Muscle of leg (tissue), 11 donors: ENCODE data around the gene ANKRA2. TPM values are rescaled to one million over a fixed set of nuclear protein-coding genes. Genes with fewer than 3 reads are reported as not detected.
A peak's percentile ranks its signal among the peaks of the same experiment; 100 is the strongest.

Experiments used
- DNase-seq: peaks from one replicate; pipeline ENCODE4 v3.0.0; 2013
- H3K27ac ChIP-seq: one replicate; pipeline ENCODE4 v1.5.1; 2013; ENCODE audit warnings: mild to moderate bottlenecking, low read length, control low read depth
- H3K27me3 ChIP-seq: one replicate; pipeline ENCODE4 v1.6.1; 2013; ENCODE audit warnings: low read length; ENCODE audit not compliant: control insufficient read depth, insufficient read depth
- H3K36me3 ChIP-seq: one replicate; pipeline ENCODE4 v1.6.1; 2013; ENCODE audit warnings: low read length; ENCODE audit not compliant: control insufficient read depth, insufficient read depth
- H3K4me1 ChIP-seq: one replicate; pipeline ENCODE4 v1.6.1; 2013; ENCODE audit warnings: low read length; ENCODE audit not compliant: control insufficient read depth, insufficient read depth
- H3K4me3 ChIP-seq: one replicate; pipeline ENCODE4 v1.5.1; 2013; ENCODE audit warnings: low read length, control low read depth
- H3K9me3 ChIP-seq: replicated peaks from 2 replicates; pipeline ENCODE4 v1.6.1; 2013; ENCODE audit warnings: low read depth, low read length; ENCODE audit not compliant: control insufficient read depth
- WGBS: methylation state at CpG from one replicate; pipeline ENCODE4 v1.1.5; 2013; ENCODE audit warnings: missing lambda C conversion rate; ENCODE audit not compliant: insufficient coverage; 5-methylcytosine and 5-hydroxymethylcytosine counted together
- polyA plus RNA-seq, 8 donors: library from polyadenylated mRNA; unstranded; fragments of 120-200 nt; gene quantifications; one replicate each; pipeline versions ENCODE4 v1.2.1 to v1.2.3, GENCODE V29; 2013; ENCODE audit warnings: inconsistent platforms in 1 of 8, low replicate concordance in 1 of 8; ENCODE audit not compliant: insufficient read length in 8 of 8, insufficient read depth in 1 of 8
- total RNA-seq: library from RNA; stranded (reverse); fragments of 120-200 nt; gene quantifications from one replicate; pipeline ENCODE4 v1.2.4, GENCODE V29; 2013

ANKRA2 gene
- total and polyA plus RNA-seq, 9 donors: 19.2 to 32.8 (median 23.6) TPM

DNA sequence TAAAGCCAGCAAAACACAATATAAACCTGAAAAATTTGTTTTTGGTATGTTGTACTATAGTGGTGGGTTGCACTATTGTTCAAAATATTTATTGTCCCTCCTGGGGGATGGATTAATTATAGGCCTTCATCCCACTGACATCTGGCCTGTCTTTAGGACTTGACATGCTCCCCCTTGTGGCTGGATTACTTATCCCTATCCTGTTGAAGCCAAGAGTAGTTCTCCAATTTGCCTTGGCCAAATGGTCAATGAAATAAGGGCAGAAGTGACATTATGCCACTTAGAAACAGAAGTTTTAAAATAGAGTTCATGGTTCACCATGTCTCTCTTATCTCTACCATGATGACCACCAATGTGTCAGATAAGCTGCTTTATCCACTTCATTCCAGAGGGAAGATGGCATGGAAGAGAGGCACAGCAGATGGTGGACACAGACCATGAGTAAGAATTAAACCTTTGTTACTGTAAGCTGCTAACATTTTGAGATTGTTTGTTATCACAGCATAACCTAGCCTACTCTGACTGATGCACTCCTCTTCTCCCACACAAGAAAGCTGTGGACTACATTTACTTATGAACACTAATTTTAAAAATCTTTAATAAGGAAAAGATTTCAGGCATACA lies 31.4 kb upstream of the ANKRA2 start:
- H3K9me3 ChIP-seq: no peaks in the 10 kb centered on the region
- no peaks in the 10 kb centered on the region for H3K27me3 ChIP-seq
- H3K36me3 ChIP-seq: no peaks in the 10 kb centered on the region
- no peaks in the 10 kb centered on the region for H3K4me1 ChIP-seq
- no peak overlapping the region for H3K27ac ChIP-seq
- DNase-seq: no peak
- no peak overlapping the region for H3K4me3 ChIP-seq

DNA sequence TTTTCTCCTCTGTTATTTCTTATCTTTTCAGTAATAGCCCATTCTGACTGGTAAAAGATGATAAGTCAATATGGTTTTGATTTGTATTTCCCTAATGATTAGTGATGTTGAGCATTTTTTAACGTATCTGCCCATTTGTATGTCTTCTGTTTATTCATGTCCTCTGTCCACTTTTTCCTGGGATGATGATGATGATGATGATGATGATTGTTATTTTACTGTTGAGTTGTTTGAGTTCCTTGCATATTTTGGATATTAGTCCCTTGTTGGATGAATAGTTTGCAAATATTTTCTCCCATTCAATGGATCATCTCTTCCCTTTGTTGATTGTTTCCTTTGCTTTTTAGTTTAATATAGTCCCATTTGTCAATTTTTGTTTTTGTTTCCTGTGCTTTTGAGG lies 27.1 kb upstream of the ANKRA2 start:
- Histone ChIP-seq H3K36me3 (no peaks in the 10 kb centered on the region), H3K4me3 (no peak overlapping the region), H3K27me3 (no peaks in the 10 kb centered on the region), H3K27ac (no peak overlapping the region), H3K4me1 (no peaks in the 10 kb centered on the region), H3K9me3 (no peaks in the 10 kb centered on the region)
- no peak for DNase-seq
- no CpG with 5 or more reads among the region's 1 CpG for WGBS

DNA sequence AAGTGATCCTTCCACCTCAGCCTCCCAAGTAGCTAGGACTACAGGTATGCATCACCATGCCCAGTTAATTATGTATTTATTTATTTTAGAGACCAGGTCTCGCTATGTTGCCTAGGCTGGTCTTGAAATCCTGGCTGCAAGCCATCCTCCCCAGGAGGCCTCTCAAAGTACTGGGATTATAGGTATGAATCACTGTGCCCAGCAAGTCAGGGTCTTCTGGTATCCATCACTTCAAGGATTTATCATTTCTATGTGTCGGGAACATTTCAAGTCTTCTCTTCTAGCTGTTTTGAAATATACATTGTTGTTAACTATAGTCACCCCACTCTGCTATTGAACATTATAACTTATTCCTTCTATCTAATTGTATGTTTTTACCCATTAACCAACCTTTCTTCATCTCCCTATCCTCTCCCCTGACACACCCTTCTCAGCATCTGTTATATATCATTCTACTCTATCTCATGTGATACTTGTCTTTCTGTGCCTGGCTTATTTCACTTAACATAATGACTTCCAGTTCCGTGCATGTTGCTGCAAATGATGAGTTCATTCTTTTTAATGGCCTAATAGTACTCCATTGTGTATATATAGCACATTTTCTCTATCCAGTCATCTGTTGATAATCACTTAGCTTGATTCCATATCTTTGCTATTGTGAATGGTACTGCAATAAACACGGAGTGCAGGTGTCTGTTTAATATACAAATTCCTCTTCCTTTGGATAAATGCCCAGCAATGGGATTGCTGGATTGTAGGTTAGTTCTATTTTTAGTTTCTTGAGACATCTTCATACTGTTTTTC lies 26.5 kb upstream of the ANKRA2 start:
- no CpG with 5 or more reads among the region's 4 CpGs for WGBS
- H3K27ac ChIP-seq: no peak overlapping the region
- H3K36me3 ChIP-seq: no peaks in the 10 kb centered on the region
- no peaks in the 10 kb centered on the region for H3K27me3 ChIP-seq
- DNase-seq: peak; percentile 7
- H3K9me3 ChIP-seq: no peaks in the 10 kb centered on the region
- H3K4me3 ChIP-seq: no peak overlapping the region
- H3K4me1 ChIP-seq: no peaks in the 10 kb centered on the region

DNA sequence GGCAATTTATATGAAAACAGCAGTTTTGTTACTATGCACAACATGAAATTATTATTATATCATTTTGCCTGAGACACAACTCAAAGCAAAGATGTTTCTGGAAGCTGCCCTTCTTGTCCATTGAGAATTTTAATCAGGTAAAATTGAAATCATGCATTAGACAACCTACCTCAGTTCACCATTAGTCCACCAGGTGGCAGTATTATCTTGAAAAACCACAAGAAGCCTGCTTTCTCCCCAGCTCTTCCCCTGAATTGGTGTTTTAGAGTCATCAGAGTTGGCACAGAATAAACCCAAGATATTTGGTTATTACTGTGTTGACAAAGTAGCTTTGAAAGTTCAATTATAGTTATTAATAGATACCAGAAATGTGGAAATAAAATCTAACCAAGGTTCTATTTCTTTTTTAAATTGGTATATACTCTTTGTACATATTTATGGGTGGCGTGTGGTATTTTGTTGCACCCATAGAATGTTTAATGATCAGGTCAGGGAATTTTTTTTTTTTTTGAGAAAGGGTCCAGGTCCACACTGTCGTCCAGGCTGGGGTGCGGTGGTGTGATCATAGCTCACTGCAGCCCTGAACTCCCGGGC lies 25.8 kb upstream of the ANKRA2 start:
- no CpG with 5 or more reads among the region's 4 CpGs for WGBS
- Histone ChIP-seq H3K9me3 (no peaks in the 10 kb centered on the region), H3K27ac (no peak overlapping the region), H3K4me1 (no peaks in the 10 kb centered on the region), H3K36me3 (no peaks in the 10 kb centered on the region), H3K4me3 (no peak overlapping the region), H3K27me3 (no peaks in the 10 kb centered on the region)
- DNase-seq: peak; percentile 78

DNA sequence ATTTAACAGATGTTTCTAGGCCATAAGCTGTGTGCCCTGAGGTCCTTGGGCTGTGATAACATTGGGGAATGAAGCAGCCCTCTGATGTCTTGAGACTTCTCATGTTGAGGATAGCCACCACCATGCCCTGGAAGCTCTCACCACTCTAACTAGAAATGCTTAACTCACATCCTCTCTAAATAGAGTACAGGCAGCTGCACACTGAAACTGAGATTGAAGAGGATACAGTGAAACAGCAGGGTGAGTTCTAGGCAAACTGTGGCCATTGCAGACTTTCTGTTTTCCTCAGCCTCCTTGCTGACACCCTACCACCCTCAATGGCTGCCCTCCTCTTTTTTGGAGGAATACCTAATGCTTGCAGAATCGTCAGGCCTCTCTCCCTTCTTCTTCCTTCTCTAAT lies 22.5 kb upstream of the ANKRA2 start:
- Histone ChIP-seq H3K27me3 (no peaks in the 10 kb centered on the region), H3K9me3 (no peaks in the 10 kb centered on the region), H3K4me1 (no peaks in the 10 kb centered on the region), H3K27ac (no peak overlapping the region), H3K4me3 (no peak overlapping the region), H3K36me3 (no peaks in the 10 kb centered on the region)
- DNase-seq: no peak
- no CpG with 5 or more reads among the region's 1 CpG for WGBS

DNA sequence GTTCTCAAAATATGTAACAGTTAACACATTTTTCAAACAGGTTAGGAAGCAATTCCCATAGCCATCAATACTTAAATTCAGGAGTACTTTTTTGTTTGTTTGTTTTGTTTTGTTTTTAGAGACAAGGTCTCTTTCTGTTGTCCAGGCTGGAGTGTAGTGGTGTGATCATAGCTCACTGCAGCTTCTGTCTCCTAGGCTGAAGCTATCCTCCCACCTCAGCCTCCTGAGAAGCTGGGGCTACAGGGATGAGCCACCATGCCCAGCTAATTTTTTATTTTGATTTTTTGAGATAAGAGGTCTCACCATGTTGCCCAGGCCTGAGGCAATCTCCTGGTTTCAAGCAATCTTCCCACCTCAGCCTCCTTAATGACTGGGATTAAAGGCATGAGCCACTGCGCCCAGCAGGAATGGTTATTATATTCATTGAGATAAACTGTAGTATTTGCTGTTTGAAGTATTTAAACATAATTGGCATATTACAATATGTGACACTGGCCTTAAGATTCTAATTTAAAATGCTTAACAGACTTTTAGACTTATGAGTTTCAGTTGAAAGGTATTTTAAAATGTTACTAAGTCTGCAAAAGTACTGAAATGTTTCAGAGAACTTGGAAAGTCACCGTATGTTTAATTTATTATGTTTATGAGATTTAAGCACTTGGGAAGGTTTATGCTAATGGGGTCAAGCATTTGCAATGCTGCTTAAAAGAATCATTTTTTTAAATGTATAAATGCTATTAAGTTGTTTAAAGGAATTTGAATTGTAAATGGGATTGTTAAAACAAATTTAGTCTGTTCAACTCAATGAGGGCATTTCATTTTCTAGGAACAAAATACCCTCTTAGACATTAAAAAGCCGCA lies 17.1 kb upstream of the ANKRA2 start:
- H3K4me1 ChIP-seq: no peaks in the 10 kb centered on the region
- H3K4me3 ChIP-seq: no peak overlapping the region
- H3K9me3 ChIP-seq: no peaks in the 10 kb centered on the region
- DNase-seq: no peak
- no peak overlapping the region for H3K27ac ChIP-seq
- no peaks in the 10 kb centered on the region for H3K27me3 ChIP-seq
- H3K36me3 ChIP-seq: peaks cover 10% of the 10 kb centered on the region
- WGBS: no CpG with 5 or more reads among the region's 3 CpGs

DNA sequence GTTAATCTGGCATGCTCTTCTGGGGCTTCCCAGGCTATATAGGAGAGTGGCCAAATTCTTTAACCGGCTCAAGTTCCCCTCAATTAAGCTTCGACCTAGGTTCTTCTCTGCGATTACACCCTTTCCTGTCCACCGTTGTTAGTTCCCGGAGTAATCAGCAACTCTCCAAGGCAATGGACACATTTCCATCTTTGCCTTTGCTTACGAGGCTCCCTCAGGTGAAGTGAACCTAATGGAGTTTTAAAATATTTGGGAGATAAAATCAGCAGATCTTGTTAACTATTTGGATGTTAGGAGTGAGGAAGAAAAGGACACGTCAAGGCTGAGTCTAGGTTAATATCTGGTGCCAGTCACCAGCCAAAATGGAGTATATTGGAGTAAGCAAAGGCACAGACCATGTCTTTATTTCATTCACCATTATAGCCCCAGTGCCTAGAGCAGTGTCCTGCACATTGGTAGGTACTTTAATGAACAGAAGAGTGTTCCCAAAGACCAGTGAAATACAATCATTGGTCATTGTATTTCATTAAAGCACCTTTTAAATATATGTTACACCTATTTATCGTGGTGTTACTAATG lies 619 bp upstream of the ANKRA2 start:
- H3K4me1 ChIP-seq: peaks cover 6% of the 10 kb centered on the region
- peak overlapping the region; percentile 95 for H3K27ac ChIP-seq
- H3K4me3 ChIP-seq: peak overlapping the region; percentile 65
- no peaks in the 10 kb centered on the region for H3K9me3 ChIP-seq
- no peak for DNase-seq
- no peaks in the 10 kb centered on the region for H3K27me3 ChIP-seq
- WGBS: 0% methylated on average over 3 of the region's 8 CpGs
- peaks cover 15% of the 10 kb centered on the region for H3K36me3 ChIP-seq

DNA sequence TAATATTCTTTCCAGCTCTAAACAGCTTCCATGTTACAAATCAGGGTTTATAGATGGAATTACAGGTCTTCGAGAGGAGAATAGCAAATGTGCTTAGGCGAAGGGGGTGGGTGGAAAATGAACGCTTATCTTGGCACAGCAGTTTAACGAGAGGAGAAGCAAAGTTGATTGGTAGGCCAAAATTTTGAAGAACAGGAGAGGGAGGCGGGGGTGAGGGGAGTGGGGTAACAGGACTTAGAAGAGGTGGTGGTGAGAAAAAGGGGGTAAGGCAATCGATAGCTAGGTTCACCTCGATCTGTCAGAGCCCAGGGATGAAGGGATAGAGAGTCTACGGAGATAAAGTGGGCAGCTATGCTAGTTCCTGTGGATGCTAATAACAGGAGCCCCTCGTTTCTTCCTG lies 764 bp downstream of the ANKRA2 start:
- DNase-seq: peak; percentile 43
- H3K4me1 ChIP-seq: peaks cover 6% of the 10 kb centered on the region
- no peaks in the 10 kb centered on the region for H3K27me3 ChIP-seq
- no peaks in the 10 kb centered on the region for H3K9me3 ChIP-seq
- H3K27ac ChIP-seq: peak overlapping the region; percentile 95
- 2% methylated on average over 7 of the region's 9 CpGs for WGBS
- peaks cover 11% of the 10 kb centered on the region for H3K36me3 ChIP-seq
- peak overlapping the region; percentile 65 for H3K4me3 ChIP-seq

DNA sequence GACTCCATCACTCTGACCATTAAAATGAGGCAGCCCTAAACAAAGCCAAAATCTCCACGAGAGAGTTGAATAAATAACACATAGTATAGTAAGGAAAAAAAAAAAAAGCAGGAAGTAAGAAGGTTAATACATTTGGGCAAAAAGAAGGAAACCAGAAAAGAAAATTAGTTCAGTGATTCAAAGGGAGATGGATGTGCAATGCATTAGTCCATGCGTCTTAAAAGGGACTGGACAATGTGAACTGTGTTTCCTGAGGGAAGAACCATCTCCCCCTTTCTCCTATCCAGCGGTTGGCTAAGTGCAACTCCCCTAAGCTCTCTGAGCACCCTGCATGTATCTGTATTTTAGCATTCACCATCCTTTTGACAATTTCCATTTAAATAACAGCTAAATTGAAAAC lies 1.4 kb downstream of the ANKRA2 start:
- no peak overlapping the region for H3K27ac ChIP-seq
- H3K4me1 ChIP-seq: peaks cover 6% of the 10 kb centered on the region
- peak overlapping the region; percentile 65 for H3K4me3 ChIP-seq
- peaks cover 11% of the 10 kb centered on the region for H3K36me3 ChIP-seq
- 33% methylated on average over 1 of the region's 3 CpGs for WGBS
- no peaks in the 10 kb centered on the region for H3K27me3 ChIP-seq
- no peaks in the 10 kb centered on the region for H3K9me3 ChIP-seq
- DNase-seq: no peak
